B cell (primary cell): ENCODE data around the gene CELF2.

Source experiments
- EZH2 ChIP-seq: IDR thresholded peaks from 2 replicates; pipeline ENCODE4 v1.6.1; 2012; ENCODE audit warnings: borderline replicate concordance, low read depth, mild to moderate bottlenecking, moderate library complexity, low read length; ENCODE audit not compliant: insufficient read depth, poor library complexity, severe bottlenecking
- TF ChIP-seq, protein P1 (sequence below): fragments of 200-600 bp; IDR thresholded peaks from one replicate; pipeline ENCODE4 v1.8.0; 2022; ENCODE audit warnings: antibody characterized with exemption, mild to moderate bottlenecking

DNA sequence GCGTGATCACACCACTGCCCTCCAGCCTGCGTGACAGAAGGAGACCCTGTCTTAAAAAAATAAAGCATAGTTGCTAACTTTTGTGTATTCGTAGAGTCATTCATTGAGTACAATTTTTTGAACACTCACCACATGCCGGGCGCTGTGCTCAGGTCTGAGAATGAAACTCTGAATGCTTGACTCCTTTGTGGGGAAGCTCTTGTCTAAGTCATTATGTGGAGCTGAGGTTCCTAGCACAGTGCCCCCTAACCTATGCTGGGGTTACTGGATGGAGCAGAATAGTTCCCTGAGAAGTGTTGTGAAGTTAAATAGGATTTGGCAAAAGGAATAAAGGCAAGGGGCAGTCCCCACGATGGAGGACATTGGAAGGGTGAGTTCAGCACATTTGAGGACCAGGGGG lies 123.3 kb downstream of the CELF2 start:
- TF ChIP-seq, protein P1, sequence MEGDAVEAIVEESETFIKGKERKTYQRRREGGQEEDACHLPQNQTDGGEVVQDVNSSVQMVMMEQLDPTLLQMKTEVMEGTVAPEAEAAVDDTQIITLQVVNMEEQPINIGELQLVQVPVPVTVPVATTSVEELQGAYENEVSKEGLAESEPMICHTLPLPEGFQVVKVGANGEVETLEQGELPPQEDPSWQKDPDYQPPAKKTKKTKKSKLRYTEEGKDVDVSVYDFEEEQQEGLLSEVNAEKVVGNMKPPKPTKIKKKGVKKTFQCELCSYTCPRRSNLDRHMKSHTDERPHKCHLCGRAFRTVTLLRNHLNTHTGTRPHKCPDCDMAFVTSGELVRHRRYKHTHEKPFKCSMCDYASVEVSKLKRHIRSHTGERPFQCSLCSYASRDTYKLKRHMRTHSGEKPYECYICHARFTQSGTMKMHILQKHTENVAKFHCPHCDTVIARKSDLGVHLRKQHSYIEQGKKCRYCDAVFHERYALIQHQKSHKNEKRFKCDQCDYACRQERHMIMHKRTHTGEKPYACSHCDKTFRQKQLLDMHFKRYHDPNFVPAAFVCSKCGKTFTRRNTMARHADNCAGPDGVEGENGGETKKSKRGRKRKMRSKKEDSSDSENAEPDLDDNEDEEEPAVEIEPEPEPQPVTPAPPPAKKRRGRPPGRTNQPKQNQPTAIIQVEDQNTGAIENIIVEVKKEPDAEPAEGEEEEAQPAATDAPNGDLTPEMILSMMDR: no peak
- no peak for TF ChIP-seq EZH2
